PC-9 (cell line): ENCODE results near the gene IL11RA. TPM values are rescaled to one million over a fixed set of nuclear protein-coding genes. Genes with fewer than 3 reads are reported as not detected.

ENCODE experiments used
- BruUV-seq: library from RNA; stranded (reverse); fragments of 400-500 nt; replicated peaks from 2 replicates; lab custom pipeline; 2021; lab: Mats Ljungman, UMichigan
- CTCF ChIA-PET: fragments of 300-600 bp; sonication (Branson Sonifier 250); formaldehyde crosslinking; loops from one replicate; lab custom pipeline; 2022; ENCODE audit warnings: antibody characterized with exemption; lab: Charles Lee
- POLR2A ChIA-PET: fragments of 300-600 bp; sonication (Branson Sonifier 250); formaldehyde crosslinking; loops from one replicate; lab custom pipeline; 2022; ENCODE audit warnings: antibody characterized with exemption; ENCODE audit not compliant: unreplicated experiment; lab: Charles Lee
- DNase-seq, 2 experiments: peaks; one replicate each; pipeline versions ENCODE4 v3.0.0 to v3.0.0-alpha.2; 2015 to 2022; ENCODE audit warnings: mixed read lengths in 1 of 2
- H2AFZ ChIP-seq: fragments of 200-600 bp; sonication (generic); 2 replicates; pipeline ENCODE4 v1.8.1; 2017; ENCODE audit warnings: antibody characterized with exemption
- H3F3A ChIP-seq: fragments of 200-600 bp; sonication (generic); 2 replicates; pipeline ENCODE4 v1.8.1; 2017; ENCODE audit warnings: antibody characterized with exemption, mild to moderate bottlenecking, low read depth; ENCODE audit not compliant: insufficient read depth
- H3K27ac ChIP-seq: fragments of 200-600 bp; sonication (generic); 2 replicates; pipeline ENCODE4 v1.6.1; 2016; ENCODE audit warnings: mixed run types
- H3K27me3 ChIP-seq: fragments of 200-600 bp; sonication (generic); 2 replicates; pipeline ENCODE4 v1.6.1; 2016; ENCODE audit warnings: low read depth, mixed run types; ENCODE audit not compliant: insufficient read depth
- H3K36me3 ChIP-seq: fragments of 200-600 bp; sonication (generic); 2 replicates; pipeline ENCODE4 v1.6.1; 2016; ENCODE audit warnings: low read depth, mixed run types
- H3K4me1 ChIP-seq: fragments of 200-600 bp; sonication (generic); replicated peaks from 2 replicates; pipeline ENCODE4 v1.6.1; 2016; ENCODE audit warnings: mixed run types; ENCODE audit not compliant: insufficient read depth
- H3K4me2 ChIP-seq: fragments of 200-600 bp; sonication (generic); 2 replicates; pipeline ENCODE4 v1.6.1; 2017; ENCODE audit warnings: mixed run types
- H3K4me3 ChIP-seq: fragments of 200-600 bp; sonication (generic); 2 replicates; pipeline ENCODE4 v1.6.1; 2016; ENCODE audit warnings: mixed run types
- H3K79me2 ChIP-seq: fragments of 200-600 bp; sonication (generic); 2 replicates; pipeline ENCODE4 v1.6.1; 2017; ENCODE audit warnings: low read depth, mixed run types
- H3K9me2 ChIP-seq: fragments of 200-600 bp; sonication (generic); 2 replicates; pipeline ENCODE4 v1.8.1; 2017; ENCODE audit warnings: mild to moderate bottlenecking; ENCODE audit not compliant: insufficient read depth
- H3K9me3 ChIP-seq: fragments of 200-600 bp; sonication (generic); 2 replicates; pipeline ENCODE4 v1.8.1; 2016; ENCODE audit warnings: low read depth; ENCODE audit not compliant: insufficient read depth
- H4K20me1 ChIP-seq: fragments of 200-600 bp; sonication (generic); 2 replicates; pipeline ENCODE4 v1.8.1; 2017; ENCODE audit not compliant: insufficient read depth
- CTCF ChIP-seq: fragments of 200-600 bp; sonication (generic); conservative IDR thresholded peaks from 2 replicates; pipeline ENCODE4 v1.6.1; 2017; ENCODE audit warnings: mixed run types, antibody characterized with exemption, mild to moderate bottlenecking, moderate library complexity
- EZH2 ChIP-seq: fragments of 200-600 bp; sonication (generic); IDR thresholded peaks from 2 replicates; pipeline ENCODE4 v1.8.0; 2017; ENCODE audit warnings: antibody characterized with exemption, low read depth
- intact Hi-C: fragments of 100-400 bp; cut with micrococcal nuclease; formaldehyde crosslinking; loops from one replicate; pipeline ENCODE4 v1.10.0; 2022; ENCODE audit not compliant: unreplicated experiment
- total RNA-seq: library from RNA; stranded (reverse); gene quantifications from 2 replicates; pipeline ENCODE4 v1.2.3, GENCODE V29; 2021

The IL11RA gene
- total RNA-seq, 1 experiment from 2014 or later = 8.7 TPM

DNA sequence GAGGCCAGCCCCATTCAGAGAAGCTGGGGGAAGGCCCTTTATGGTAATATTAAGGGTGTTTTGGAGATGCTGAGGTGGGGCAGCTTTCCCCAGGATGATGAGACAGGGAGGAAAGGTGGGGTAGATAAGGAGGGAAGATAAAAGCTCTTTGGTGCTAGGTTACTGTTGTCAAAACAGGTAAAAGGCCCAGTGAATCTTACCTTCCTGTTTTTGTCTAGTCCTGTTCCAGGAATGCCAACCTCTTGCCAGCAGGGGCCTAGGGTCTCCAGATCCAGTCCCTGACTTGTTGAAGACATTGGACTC lies 11.3 kb downstream of the IL11RA start:
- Histone ChIP-seq H3K4me3 (no peak overlapping the region), H3K79me2 (no peaks in the 10 kb centered on the region), H4K20me1 (no peaks in the 10 kb centered on the region), H3K9me2 (no peaks in the 10 kb centered on the region), H3K36me3 (no peaks in the 10 kb centered on the region), H3K4me2 (no peak overlapping the region), H3K9me3 (no peaks in the 10 kb centered on the region), H3F3A (peaks cover 4% of the 10 kb centered on the region; the same call in 1 of the 2 replicates), H2AFZ (no peak overlapping the region), H3K27me3 (no peaks in the 10 kb centered on the region), H3K27ac (no peak overlapping the region), H3K4me1 (no peaks in the 10 kb centered on the region)
- ChIA-PET POLR2A (no interaction called here), CTCF (interaction anchor here (0.9 kb wide), 1 partner anchor 39 kb away, joined by 3 read pairs; no protein-coding TSS in a partner anchor)
- intact Hi-C loops = no loop called here
- TF ChIP-seq CTCF (no peak), EZH2 (no peak)
- no peak for DNase-seq
- no TSS peak for BruUV-seq

DNA sequence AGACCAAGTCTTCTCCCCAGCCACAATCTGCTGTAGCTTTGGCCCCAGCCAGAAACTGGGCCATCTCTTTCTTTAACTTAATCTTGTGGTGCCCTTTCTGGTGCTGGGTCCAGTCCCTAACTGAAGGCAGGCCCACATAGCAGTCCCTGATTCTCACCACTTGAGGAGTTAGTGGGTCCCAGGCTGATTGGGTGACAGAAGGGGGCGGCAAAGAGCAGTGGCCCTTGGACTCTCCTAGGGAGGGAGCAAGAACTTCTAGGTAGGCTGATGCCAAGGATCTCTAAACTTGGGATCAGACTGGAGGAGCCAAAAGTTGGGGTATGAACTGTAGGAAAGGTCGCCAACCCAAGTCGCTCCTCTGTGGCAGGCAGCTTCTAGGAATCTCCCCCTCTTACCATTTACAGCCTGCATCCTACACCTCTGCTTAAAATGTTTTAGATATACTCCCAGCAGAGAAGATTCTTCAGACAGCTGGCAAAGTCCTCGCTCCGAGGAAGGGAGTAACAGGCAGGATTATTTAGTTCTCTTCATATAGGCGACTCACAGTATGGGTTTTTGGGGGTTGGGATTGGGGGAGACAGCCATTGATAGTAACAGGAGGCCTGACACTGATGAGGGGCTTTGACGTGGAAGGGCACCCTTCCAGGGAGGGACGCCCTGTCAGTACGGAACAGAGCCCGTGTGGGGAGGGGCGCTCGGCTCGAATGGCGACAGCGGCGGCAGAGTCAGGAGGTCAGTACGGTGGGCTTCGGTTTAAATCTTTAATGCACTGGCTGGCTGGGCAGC lies 12.5 kb downstream of the IL11RA start:
- Histone ChIP-seq H3K27me3 (no peaks in the 10 kb centered on the region), H2AFZ (no peak overlapping the region), H3K27ac (no peak overlapping the region), H3K36me3 (no peaks in the 10 kb centered on the region), H3K4me3 (no peak overlapping the region), H3K4me2 (peak overlapping the region; percentile 55), H3F3A (peaks cover 4% of the 10 kb centered on the region; the same call in 1 of the 2 replicates), H3K79me2 (no peaks in the 10 kb centered on the region), H3K9me2 (no peaks in the 10 kb centered on the region), H3K9me3 (no peaks in the 10 kb centered on the region), H4K20me1 (no peaks in the 10 kb centered on the region), H3K4me1 (no peaks in the 10 kb centered on the region)
- TF ChIP-seq CTCF (peak; percentile 69), EZH2 (no peak)
- peak in 1 of 2 experiments; percentile 49 for DNase-seq
- BruUV-seq = TSS peak; percentile 66
- CTCF ChIA-PET = interaction anchor here (0.7 to 1.2 kb wide), 2 partner anchors 30 to 71 kb away, joined by 3 to 4 read pairs; no protein-coding TSS in a partner anchor
- POLR2A ChIA-PET = interaction anchor here (0.5 kb wide), 1 partner anchor 620 kb away, joined by 3 read pairs; no protein-coding TSS in a partner anchor
- intact Hi-C loops = loop anchor here (2.0 to 5.0 kb wide), 2 partner anchors 18 to 448 kb away; partner anchors contain the start of gene GALT

DNA sequence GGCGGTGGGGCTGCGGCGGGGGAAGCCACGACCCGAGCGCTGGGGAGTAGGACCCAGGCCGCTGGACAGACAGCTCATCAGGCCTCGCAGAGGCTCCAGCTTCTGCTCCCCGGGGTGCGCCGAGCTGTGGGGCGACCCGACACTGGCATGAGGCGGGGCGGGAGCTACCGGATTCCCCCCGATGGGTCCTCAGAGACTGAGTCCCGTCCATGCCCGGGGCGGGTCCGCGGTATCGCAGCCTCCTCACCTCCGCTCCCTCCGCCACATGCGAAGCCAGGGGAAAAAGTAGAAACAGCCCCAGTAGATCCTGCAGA lies 13.0 kb downstream of the IL11RA start:
- no peak for DNase-seq
- no peak overlapping the region for H3K27ac ChIP-seq
- no peaks in the 10 kb centered on the region for H3K27me3 ChIP-seq
- intact Hi-C loops = loop anchor here (2.0 to 5.0 kb wide), 2 partner anchors 18 to 447 kb away; partner anchors contain the start of gene GALT
- TF ChIP-seq CTCF (no peak), EZH2 (no peak)
- peak overlapping the region; percentile 55 for H3K4me2 ChIP-seq
- no peaks in the 10 kb centered on the region for H3K9me3 ChIP-seq
- no peak overlapping the region; the same call in 1 of the 2 replicates for H3K4me3 ChIP-seq
- peaks cover 4% of the 10 kb centered on the region; the same call in 1 of the 2 replicates for H3F3A ChIP-seq
- CTCF ChIA-PET = interaction anchor here (0.7 to 1.2 kb wide), 3 partner anchors 31 to 402 kb away, joined by 3 to 4 read pairs (median 3); no protein-coding TSS in a partner anchor
- H3K79me2 ChIP-seq = no peaks in the 10 kb centered on the region
- H3K9me2 ChIP-seq = no peaks in the 10 kb centered on the region
- H4K20me1 ChIP-seq = no peaks in the 10 kb centered on the region
- H3K4me1 ChIP-seq = no peaks in the 10 kb centered on the region
- no peaks in the 10 kb centered on the region for H3K36me3 ChIP-seq
- POLR2A ChIA-PET = interaction anchor here (0.5 to 0.7 kb wide), 5 partner anchors 15 to 1167 kb away, joined by 3 to 5 read pairs (median 3); no protein-coding TSS in a partner anchor
- BruUV-seq = no TSS peak
- H2AFZ ChIP-seq = no peak overlapping the region
